NCI-H345 (cell line): ENCODE data around the gene FAM200C.

Experiments used
- DNase-seq: peaks from one replicate; lab custom pipeline; 2025; lab: John Stamatoyannopoulos, UW

Gene FAM200C

DNA sequence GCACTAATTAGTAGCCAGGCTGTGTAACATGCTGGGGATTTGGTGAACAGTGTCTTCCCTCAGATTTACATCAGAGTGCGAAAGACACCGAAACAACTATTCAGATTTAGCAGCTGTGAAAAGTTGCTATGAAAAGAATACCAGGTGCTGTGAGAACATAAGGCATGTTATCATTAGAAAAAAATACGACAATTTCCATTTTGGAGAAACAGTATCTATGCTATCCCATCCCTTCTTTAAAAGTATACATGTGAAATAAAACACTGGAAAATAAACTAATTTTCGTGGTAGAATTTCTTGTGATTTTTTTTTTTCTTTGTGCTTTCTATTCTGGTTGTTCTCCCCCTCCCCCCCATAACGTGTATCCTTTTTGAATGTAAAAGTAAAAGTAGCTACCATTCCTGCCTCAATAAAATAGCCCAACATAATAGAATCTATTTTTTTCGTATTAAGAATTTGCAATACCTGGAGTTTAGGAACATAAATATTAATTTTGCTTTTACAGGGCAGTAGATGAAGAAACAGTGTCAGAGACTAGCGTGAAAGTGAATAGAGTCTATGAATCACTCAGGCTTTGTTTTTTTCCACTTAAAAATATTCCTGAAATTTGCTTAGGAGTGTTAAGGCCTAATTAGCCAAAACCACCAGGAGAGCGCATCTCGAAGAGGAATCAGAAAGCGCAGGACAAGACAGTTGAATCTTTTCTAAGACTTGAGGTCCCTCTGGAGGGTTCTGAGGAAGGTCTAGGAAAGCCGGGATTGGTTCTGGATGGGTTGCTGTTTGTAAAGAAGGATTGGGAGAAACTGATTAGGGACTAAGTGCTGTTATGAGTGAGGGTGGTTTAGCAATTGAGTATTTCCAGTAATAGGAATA is 19.8 kb upstream of the FAM200C start:
- DNase-seq: no peak

DNA sequence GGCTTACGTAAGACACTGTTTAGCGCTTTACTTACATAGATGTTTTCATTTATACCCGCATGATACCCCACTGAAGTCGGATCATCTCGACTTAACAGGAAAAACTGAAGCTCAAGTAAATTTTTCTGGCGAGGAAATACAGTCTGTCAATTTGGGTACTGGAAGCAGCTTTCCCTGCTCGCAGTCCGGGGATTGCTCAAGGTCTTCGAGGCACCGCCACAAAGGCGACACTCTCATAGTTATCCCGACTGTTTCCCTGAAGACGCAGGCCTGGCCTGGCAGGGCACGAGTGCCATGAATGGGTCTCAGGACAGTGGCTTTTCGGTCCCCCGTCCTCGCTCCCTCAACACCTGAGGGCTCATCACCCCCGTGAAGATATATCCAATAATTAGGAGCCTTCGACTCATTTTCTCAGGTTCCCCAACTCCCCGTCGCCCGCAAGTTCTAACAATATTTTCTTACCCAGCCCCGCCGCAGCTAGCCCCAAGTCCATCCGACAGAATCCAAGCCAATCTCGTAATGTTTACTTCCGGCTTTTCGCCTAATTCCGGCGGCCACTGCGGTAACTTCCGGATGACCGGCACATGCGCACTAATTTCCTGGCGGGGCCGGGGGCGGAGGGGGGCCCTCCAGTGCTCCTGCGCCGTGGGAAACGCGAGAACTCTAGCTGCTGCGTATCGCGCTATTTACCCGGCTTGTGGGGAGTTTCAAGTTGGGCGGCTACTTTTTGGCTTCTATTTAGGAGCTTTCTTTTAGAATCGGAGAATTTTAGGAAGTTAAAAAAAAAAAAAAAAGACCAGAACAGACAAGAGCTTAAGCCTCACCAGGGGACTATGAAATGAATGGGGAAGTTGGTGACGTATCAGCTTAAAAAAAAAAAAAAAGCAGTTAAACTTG is 19.0 kb upstream of the FAM200C start, which contains the start of gene SLU7:
TSS of gene SLU7 (minus strand) at position 521 of the 897 bp plus-strand sequence. CDS start 3,787 bp downstream, outside the sequence.
- peak; percentile 95 for DNase-seq

DNA sequence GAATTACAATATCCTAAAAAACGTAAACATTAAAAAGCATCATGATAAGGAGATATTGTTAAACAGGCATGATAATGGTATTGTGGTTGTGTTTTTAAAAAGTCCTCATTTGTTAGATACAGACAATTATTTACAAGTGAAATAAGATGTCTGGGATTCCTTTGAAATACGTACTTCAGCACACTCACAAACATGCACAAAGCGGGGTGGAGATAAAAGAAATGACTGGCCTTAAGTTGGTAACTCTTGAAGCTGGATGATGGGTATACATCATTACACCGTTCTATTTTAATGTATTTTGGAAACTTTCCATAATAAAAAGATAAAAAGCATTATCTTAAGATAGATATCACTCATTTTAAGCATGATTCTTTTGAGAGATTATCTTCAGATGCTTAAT is 1.0 kb downstream of the FAM200C start:
- no peak for DNase-seq

DNA sequence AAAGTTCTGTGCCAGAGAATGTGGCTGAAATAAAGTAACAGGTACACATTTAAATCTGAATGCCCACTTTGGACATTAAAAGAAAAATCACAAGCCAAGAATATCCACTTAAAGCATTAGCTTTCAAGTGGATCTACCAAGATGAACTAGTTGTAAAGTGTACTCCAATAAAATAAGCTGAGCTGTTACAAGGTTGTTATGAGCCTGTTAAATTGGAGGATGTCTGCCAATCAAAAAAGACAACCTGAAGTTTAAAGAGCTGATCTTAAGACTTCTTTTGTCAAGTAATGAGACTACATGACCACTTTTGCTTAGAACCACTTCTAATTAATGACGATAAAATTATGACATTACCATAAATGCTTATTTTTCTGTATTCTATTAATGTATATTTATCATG is 2.4 kb downstream of the FAM200C start:
- DNase-seq: no peak

DNA sequence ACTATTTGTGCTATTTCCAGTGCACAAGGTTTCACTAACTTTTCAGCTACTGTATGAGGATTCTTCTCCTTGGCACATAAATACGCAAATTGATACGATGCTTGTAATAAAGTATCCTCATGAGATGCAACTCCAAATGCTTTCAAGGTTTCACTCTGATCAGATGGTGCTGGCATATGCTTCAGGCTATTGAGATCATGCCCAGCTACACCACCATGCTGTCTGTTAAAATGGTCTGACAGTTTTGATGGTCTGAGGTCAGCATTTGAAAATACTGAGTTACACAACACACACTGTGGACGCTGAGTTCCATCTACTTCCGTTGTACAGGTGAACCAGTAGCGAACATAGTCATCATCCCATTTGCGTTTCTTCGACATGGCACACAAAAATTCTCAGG is 4.7 kb downstream of the FAM200C start:
- DNase-seq: no peak

DNA sequence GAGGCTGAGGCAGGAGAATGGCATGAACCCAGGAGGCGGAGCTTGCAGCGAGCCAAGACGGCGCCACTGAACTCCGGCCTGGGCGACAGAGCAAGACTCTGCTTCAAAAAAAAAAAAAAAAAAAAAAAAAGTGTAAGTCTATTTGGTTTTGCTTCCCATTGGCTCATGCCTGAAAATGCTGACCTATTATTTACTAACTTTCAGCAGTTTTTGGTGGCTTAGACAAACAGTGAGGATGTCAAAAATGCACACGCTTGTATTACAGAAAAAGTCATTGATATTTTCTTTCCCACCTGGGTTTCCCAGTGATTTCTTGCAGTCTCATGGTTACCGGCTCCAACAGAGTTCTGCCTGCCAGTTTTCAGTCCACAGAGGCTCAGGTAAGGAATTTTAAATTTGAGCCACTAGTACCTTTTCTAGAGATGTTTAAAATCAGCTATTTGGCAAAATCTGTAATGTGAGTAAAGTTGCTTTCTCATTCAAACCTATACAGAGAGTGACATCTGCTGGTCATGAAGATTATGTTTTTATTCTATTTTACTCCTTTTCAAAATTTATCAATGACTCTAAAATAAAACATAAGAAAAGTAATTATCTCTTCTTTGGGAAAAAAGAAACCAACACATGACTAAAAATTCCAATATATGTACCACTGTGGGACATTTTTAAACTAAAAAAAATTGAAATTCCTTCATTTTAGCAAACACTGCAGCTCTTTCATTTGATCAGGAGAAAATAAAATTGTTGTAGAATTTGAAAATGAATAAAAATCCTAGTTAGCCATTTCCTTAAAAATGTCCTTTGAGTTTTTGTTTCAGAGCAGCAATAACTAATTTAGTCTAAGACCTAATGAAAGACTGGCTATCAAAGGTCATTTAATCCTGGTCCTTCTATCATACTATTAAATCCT is 8.8 kb downstream of the FAM200C start:
- DNase-seq: no peak

DNA sequence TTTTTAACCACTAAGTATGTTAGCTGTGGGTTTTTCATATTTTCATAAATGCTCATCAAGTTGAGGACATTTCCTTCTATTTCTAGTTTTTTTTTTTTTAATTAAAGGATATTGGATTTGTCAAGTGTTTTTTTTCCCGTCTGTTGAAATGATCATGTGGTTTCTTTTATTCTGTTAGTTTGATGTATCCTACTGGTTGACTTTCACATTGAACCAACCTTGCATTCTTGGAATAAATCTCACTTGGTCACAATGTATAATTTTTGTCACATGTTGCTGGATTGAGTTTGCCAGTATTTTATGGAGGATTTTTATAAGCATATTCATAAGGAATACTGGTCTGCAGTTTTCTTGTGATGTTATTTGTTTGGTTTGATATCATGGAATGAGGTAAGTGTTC is 12.4 kb downstream of the FAM200C start:
- no peak for DNase-seq

DNA sequence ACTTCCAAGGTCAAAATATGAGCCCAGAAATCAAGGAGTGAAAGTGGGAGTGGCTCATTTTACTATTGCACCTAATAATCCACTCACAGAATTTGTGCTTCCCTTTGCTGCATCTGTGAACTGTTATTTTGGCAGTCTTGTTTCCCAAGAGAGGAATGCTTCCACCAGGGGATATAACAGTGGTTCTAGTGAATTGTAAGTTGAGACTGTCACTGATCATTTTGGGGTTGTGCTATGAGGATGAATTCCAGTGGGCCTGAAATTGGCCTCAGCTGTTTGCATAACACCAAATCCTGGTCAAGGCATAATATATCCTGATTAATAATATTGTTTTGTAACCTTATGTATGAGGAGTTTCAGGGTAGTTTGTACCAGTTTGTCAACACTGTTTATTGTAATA is 14.4 kb downstream of the FAM200C start:
- DNase-seq: no peak

DNA sequence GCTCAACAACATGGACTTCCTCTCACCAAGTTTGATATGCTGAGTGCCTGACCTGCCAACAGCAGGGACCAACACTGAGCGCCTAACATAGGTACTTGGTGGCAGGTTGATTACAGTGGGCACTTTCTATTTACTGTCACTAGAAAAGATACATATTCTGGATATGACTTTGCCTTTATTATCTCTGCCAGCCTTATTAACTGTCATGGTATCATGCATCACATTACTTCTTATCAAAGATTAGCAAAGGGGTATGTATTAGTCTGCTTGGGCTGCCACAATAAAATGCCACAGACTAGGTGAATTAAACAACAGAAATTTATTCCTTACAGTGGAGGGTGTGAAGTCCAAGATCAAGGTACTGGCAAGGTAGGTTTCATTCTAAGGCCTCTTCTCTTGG is 15.2 kb downstream of the FAM200C start:
- DNase-seq: no peak

DNA sequence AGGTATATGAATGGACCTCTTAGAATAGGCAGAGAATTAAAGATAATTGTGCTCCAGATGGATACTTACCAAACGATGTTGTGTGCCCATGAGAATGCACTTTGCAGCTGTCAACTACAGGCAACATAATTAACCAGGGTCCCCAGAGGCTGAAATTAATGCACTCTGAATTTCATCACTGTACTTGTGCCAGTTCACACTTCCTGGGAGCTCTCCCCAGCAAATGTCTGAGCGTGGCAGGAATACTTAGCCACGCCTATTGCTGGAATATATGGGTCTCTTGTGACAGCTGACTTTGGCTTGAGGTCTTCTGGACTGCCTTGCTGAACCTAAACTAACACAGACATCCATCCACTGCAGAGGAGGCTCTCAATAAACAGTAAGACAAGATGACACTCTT is 17.5 kb downstream of the FAM200C start:
- DNase-seq: no peak

DNA sequence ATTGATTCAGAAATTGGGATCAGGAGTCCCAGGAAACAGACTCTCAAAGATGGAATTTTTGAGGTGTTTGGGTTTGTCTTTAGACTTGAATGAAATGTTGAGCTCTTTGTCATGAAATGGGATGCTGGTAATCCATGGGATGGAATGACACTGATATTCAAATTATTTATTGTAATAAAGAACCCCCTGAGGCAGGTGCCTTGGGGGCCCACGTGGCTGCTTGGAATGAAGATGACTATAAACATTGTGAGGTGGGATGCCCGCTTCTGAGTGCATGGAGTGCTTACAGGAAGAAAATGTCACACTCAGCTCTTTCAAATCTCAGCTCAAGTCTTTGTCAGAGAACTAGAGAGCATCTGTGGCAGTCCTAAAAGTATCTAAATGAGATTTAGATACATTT is 19.8 kb downstream of the FAM200C start:
- DNase-seq: no peak

DNA sequence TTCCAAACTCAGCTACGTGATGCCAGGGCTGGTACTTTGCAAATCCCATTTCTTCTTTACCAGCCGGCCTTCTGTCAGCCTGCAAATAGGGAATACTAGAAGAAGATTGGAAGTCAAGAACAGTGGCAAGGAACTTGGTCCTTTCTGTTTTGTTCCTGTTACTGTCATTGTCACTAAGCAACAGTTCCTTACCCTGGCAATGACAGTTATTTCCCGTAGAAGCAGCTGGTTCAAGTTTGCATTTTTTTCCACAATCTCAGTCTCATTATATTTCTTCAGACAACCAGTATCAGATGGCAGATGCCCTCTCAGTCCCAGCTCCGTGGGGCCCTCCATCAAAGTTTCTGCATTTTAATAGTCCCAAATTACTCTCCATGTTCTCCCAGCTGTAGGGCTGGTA is 20.3 kb downstream of the FAM200C start:
- DNase-seq: no peak

DNA sequence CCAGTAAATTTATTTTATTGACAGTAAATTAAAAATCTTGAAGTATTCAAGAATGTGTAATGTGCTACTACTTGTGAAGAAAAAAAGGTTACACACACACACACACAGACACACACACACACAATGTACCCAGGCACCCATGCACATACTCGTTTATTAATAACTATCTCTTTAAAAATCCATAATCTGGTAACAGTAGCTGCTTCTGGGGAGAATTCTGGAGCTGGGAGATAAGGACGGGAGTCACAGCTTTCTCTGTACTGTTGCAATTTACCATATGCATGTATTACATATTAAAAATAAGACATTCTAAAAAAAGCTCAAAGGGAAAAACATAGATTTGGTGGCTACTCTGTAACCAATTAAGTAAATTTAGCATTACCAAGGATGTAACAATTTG is 21.5 kb downstream of the FAM200C start:
- no peak for DNase-seq

DNA sequence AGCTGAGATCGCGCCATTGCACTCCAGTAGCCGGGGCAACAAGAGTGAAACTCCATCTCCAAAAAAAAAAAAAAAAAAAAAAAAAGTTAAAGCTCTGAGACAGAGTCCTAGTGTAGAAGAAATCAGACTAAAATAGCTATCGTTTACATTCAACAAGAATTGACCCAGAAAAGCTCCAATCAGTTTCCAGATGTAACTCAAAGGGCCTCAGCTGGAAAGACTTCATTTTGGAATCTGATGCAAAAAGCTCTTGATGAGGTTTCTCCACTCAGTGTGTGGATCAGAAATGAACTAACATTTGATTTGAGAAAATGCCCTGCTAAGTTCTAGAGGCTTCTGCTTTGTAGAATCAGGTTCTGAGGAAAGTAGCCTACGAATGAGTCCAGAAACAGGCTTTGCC is 22.2 kb downstream of the FAM200C start:
- DNase-seq: no peak

DNA sequence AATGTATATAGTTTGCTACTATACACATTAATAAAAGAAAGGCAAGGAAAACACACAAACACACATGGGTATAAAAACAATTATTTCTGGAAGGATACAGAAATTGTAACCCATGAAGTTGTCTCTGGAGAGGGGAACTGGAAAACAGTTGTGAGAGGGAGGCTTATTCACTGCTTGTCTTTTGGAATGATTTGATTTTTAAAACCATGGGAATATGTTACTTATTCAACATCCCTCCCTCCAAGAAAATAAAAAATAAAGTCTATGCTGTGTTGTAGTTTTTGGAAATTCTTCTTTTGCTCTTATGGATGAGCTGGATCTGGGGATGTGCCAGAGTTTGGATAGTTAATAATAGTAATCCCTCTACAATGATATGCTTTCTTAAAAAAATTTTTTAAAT is 23.4 kb downstream of the FAM200C start:
- DNase-seq: no peak

DNA sequence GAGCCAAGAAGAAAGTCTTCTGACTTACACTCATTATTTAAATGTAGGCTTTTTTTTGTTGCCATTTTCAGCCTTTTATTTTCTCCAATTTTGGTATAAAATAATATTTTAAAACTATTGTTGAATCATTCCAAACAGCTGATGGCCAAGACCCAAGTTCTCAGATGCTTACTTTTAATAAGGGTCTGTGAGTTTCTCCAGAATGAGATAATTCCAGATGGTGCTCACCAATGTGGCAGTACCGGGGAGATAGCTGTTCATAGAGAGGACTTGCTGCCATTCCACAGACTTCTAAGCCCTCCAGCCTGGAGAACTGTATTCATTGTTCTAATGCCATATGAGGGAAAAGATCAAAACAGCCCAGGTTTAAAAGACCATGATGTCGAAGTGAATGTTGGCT is 24.2 kb downstream of the FAM200C start:
- no peak for DNase-seq

DNA sequence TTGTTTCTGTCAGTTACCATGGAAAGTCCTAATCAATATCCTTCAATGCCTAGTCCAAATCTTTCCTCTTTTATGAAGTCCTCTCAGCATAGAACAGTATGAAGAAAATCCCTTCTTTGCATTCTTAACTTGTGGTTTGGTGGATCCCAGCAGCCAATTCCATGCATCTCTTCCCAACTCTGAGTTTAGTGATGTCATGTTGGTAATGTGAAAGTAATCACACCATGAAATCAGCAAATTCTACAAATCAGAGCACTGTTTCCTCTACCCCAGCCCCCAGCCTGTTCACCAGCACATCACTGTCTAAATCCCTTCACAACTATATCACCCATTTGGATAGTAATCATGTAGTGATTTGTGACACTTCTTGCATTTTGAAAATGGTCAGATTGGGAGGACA is 24.7 kb downstream of the FAM200C start:
- no peak for DNase-seq

DNA sequence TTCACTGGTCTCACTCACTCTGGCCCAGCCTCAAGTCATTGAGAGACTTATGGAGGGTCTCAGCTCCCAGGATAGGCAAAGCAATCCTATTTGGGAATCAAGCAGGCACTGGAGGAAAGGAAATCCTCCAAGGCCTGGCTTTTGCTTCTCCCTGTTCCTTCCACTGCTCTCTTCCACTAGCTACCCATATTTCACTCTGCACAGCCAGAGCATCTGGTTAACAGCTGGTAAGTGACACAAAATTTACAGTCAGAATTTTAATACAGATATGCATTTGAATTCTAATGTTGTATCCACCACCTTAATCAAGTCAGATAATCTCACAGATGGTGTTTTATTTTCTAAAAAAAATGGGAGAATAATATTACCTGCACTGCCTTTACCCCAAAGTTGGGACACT is 28.6 kb downstream of the FAM200C start:
- DNase-seq: no peak

DNA sequence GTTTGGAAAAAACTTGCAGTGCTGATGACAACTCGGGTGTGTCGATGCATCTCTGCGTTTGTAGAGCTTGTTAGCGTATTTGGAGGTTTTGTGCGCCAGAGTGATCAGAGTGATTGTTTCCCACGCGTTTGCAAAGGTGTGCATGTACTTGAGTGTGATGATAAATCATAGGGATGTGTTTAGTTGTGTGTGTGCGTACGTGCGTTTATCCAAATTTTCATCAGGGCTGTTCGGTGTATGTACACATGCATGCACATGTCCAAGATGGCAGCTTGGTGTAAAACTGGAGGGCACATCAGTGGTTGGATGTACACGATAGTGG is 29.2 kb downstream of the FAM200C start:
- DNase-seq: no peak

DNA sequence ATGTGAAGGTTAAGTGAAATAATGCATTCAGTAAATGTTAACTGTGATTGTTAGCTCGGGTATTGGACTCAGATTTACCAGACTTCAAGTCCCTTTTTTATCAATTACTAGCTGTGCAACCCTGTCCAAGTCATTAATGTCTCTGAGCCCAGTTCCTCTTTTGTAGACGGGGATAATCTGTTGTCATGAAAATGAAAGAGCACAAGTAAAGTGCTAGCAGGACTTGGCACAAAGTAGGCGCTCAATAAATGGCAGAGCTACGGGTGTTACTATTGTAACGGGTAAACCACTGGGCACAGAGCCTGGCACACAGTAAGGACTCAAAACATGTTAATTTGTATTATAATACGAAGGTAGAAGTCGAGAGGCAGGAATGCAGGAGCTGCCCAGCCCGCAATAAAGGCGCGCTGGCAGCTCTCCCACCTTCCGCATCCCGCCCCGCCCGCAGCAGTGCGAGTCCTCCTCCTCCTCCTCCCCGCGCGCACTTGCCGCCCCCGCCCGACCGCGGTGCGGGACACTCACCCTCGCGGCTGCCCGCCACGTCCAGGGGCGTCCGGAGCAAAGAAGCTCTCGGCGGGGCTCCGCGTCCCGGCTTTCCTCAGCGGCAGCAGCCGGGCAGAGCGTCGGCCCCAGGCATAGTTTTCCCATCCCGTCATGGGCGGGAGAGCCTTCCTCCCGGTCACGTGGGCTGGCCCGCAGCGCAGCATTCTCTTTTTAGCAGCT is 29.7 kb downstream of the FAM200C start, which contains the start of gene C1QTNF2:
TSS of gene C1QTNF2 (minus strand) at position 637 of the 723 bp plus-strand sequence. CDS start 15,615 bp downstream, outside the sequence.
- DNase-seq: peak; percentile 50

DNA sequence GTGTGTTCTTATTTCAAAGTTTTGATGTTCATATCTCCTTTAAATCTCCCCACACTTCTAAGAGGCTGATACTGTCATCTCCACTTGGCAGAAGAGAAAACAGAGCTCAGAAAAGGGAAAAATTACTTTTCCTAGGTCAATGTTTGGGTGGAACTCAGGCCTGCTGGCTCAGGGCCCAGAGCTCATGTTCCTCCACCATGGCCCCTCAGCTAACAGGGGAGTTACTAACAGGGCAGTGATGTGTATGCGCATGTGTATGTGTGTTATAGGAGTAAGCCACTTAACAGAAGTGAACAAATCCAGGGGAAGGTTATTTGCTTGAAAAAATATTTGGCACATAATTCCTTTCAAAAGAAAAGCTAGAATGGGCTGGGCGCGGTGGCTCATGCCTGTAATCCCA is 32.0 kb downstream of the FAM200C start:
- DNase-seq: no peak
